NK-92 treated with Interleukin-12 subunit alpha and Interleukin-12 subunit beta, amount 100 ng/mL, for 24 hours (cell line): Measurements from ENCODE around the gene GFPT2.

ENCODE experiments used
- DNase-seq: peaks from one replicate; lab custom pipeline; 2025; lab: John Stamatoyannopoulos, UW

The GFPT2 gene

GRCh38 chr5:180378438-180379344, 25.6 kb upstream of the GFPT2 start:
- no peak for DNase-seq

DNA sequence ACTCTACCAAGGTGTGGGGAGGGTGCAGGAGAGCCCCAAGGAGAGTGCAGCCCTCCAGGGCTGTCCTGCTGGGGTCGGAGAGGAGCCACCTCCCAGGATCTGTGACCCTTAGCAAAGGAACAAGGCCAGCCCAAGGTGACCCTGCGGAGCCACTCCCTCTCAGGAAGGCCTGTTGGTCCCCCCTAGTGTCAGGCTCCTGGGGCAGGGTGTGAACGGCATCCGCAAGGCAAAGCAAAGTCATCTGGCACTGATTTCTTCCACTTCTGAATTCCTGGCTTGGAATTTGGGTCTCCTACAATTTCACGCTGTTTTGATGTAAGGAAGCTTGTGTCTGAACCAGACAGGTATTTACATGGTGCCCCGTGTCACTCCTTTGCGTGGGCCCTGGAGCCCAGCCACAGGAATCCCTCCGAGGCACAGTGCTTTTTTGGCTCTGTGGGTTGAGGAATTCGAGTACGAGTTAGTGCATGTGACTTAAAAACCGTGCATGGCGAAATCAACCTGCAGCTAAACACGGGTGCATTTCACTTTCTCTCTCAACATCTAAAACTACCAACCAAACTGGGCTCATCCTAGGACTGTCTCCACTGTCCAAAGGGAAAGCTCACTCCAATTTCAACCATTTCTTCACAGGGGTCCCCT, 24.5 kb upstream of the GFPT2 start:
- no peak for DNase-seq

DNA sequence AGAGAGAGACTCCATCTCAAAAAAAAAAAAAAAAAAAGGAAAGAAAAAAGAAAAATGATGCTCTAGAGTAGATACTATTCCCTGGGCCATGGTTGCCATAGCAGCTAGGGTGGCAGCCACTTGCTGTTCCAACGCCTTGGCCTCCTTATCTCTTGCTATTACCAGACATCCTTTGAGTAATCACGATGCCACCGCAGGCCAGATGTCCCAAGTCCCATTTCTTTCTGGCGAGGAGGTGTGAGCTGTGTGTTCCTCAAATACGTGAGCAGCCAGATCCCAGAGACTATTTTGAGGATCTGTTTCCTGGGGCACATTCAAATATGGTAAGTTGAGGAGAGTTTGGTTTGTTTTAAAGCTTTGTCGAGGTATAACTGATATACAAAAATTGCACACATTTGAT, 23.4 kb upstream of the GFPT2 start:
- no peak for DNase-seq

- DNase-seq, result no peak
Observed at GRCh38 chr5:180375955-180376354, 22.8 kb upstream of the GFPT2 start.

DNA sequence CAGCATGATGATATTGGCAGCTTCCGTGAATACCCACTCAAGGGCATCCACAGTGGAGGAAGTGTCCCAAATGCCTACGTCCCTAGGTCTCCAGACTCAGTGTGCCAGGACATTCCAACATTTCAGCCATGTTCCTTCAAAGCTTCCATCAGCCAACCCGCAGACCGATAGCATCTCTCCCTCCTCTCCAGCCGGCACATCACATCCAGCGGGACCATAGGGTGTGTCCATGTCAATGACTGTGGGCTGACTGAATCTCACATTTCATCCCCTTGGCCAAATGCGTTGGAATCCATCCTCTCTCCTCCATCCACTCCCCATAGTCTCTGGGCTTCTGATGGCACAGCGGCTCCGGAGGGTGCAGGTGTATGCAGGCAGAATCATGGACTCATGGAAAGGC, 22.2 kb upstream of the GFPT2 start:
- no peak for DNase-seq

DNA sequence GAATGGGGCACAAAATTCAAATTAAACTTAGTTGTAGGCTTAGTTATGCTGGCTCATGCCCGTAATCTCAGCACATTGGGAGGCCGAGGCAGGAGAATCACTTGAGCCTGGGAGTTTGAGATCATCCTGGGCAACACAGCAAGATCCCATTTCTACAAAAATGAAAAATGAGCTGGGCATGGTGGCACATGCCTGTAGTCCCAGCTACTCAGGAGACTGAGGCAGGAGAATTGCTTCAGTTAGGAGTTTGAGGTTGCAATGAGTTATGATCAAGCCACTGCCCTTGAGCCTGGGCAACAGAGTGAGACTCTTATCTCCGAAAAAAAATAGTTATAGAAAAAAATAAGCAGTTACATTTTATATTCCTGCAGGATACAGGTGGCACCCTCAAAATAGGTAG, 20.7 kb upstream of the GFPT2 start:
- DNase-seq, result no peak

- no peak for DNase-seq
Observed at GRCh38 chr5:180373454-180373853, 20.3 kb upstream of the GFPT2 start.

DNA sequence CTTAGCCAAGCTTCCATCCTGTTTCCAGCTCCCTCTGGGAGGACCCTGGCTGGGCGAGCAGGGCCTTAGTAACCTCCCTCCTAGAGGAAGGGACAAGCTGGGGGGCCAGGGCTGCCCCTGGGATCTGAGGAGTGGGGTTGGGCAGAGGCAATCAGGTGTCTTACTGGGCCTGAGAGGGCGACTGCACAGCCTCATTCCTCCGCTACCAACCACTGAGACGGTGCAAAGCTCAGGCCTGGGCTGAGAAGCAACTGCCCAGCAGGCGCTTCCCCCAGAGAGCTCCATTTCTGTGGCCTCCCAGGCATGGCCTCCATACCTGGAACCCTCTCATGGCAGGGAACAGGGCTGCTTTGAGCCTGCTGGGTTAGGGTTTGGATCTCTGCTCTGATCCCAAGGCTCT, 18.8 kb upstream of the GFPT2 start:
- no peak for DNase-seq

DNA sequence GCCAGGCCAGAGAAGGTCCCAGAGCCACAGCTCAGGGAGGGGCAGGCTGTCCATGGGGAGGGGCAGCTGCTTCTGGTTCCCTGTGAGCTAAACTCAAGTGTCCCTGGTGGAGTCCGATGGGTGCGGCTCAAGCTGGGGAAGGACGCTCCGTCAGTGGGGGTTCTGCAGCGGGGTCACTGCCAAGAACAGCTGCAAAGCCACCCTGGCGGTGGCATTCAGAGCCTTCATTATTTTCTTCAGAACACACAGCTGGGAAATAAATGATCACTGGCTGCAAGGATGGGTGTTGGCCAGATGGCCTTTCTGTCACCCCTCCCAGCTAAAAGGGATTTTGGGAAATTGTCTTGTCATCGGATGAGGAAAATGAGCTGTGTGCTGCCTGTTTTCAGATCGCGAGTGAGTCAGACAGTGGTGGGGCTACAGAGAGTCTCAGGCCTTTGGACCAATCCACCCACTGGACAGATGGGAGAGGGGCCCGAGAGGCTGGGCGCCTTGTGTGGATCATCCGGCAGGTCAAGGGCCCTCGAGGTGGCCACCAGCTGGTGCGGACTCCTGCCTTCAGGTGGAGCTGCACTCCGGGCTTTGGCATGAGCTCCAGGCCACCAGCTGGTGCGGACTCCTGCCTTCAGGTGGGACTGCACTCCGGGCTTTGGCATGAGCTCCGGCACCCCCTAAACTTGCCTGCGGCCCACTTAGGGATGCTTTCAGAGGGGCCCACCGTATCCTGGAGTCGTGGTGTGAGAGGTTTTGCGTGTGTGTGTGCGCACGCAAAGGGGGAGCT, 17.9 kb upstream of the GFPT2 start:
- no peak for DNase-seq

DNA sequence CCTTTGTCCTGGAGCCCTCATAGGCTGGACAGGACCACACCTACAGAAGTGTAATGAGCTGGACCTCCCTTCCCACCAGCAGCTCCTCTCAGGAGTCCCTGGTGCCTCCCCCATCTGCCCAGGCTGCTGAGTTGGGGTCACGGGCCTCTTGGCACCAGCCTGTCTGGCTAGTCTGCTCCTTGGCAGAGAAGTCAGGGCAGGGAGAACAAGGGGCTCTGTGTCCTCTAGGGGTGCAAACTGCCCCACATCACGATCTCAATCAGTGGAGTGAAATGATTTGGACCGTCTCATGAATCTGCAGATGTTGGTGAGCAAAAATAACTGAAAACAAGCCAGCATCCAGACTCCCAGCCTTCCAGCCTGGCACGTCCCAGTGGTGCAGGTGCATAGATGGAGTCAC, 14.9 kb upstream of the GFPT2 start:
- no peak for DNase-seq

DNA sequence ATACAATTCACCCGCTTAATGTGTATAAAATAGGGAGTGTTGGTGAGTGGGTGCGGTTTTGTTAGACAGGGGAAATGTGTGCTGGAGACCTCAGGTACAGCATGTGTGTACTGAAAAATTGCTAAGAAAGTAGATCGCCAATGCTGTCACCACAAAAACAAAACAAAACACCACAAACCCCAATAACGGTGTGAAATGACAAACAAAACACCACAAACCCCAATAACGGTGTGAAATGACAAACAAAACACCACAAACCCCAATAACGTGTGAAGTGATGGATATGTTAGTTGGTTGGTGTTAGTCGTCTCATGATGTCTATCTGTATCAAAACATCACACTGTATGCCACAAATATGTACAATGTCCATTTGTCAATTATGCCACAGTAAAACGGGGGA, 14.2 kb upstream of the GFPT2 start:
- DNase-seq, result no peak

GRCh38 chr5:180366326-180366725, 13.2 kb upstream of the GFPT2 start:
- DNase-seq, result no peak

- DNase-seq, result no peak
Observed at GRCh38 chr5:180365829-180366228, 12.7 kb upstream of the GFPT2 start.

- DNase-seq, result no peak
Observed at GRCh38 chr5:180364306-180364856, 11.2 kb upstream of the GFPT2 start.

- no peak for DNase-seq
Observed at GRCh38 chr5:180360078-180360957, 7.2 kb upstream of the GFPT2 start.

GRCh38 chr5:180358694-180359093, 5.6 kb upstream of the GFPT2 start:
- no peak for DNase-seq

- DNase-seq, result no peak
Observed at GRCh38 chr5:180358179-180358578, 5.0 kb upstream of the GFPT2 start.

GRCh38 chr5:180354966-180355365, 1.8 kb upstream of the GFPT2 start:
- DNase-seq, result no peak

GRCh38 chr5:180353980-180354452, 880 bp upstream of the GFPT2 start:
- no peak for DNase-seq

DNA sequence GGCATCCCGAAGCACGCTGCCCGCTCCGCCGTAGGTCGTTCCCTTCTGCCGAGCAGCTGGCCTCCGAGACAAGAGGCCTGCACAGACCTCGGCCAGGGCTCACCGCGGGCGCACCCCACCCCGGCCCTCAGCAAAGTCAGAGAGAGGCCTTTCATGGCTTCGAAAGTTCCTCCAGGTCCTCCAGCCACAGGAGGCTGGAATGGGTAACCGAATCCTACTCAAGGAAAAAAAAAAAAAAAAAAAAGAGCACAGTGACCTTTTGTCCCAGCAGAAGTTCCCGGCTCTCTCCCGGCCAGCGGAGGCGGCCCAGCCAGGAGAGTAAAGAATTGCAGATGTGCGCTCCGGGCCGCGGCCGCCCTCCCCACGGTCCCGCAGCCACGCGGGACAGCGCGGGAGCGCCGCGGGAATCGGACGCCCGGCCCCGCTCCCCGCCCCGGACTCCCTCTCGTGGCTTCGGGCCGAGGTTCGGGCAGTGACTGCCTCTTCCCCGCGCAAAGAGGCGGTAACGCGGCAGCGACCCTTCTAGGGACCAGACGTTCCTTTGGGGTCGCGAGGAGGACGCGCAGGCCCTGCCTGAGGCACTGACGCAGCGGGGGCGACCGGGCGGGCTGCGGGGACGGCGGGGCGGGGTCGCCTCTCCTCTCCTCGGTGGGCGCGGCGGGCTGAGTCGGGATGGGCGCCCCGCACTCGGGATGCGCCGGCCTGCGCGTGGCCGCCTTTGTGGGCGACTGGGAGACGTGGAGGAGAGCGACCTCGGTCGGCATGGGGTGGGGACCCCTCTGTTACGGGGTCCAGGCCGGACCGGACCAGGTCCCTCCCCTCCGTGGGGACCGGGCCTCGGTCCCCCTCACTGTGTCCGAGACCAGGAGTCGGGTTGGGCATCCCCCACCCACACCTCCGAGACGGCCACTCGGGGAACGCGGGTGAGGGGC, 754 bp downstream of the GFPT2 start:
- no peak for DNase-seq
